Endothelial cell of umbilical vein (primary cell): ENCODE results near the gene FMNL2. TPM values are rescaled to one million over a fixed set of nuclear protein-coding genes. Genes with fewer than 3 reads are reported as not detected.

Experiments used
- BruUV-seq: library from RNA; stranded (reverse); fragments of 400-500 nt; replicated peaks from 2 replicates; lab custom pipeline; 2021; lab: Mats Ljungman, UMichigan
- CTCF ChIA-PET: fragments of 300-600, 350-600 bp; sonication (Branson Sonifier 250); formaldehyde crosslinking; loops from one replicate; lab custom pipeline; 2021; ENCODE audit warnings: antibody characterized with exemption, inconsistent platforms; lab: Charles Lee
- POLR2A ChIA-PET: fragments of 300-600, 350-600 bp; sonication (Branson Sonifier 250); formaldehyde crosslinking; loops from one replicate; lab custom pipeline; 2021; ENCODE audit warnings: antibody characterized with exemption, inconsistent platforms; lab: Charles Lee
- DNase-seq: peaks from one replicate; pipeline ENCODE4 v3.0.0-alpha.2; 2011; ENCODE audit warnings: low read depth, low spot score
- FAIRE-seq: peaks from 2 replicates; lab custom pipeline; 2011; peaks lifted over from hg19 to GRCh38; lab: Jason Lieb, UNC
- H2AFZ ChIP-seq: 2 replicates; pipeline ENCODE4 v1.6.0; 2012; ENCODE audit warnings: low read depth, low read length, control low read depth, inconsistent platforms
- H3K27ac ChIP-seq: 2 replicates; pipeline ENCODE4 v1.5.1; 2011; ENCODE audit warnings: low read depth, mild to moderate bottlenecking, control low read depth, low read length, moderate library complexity; ENCODE audit not compliant: insufficient read depth
- H3K27me3 ChIP-seq, 2 experiments: 2 replicates each; pipeline versions ENCODE4 v1.6.0 to v1.6.1; 2011; ENCODE audit warnings: low read length in 2 of 2, mixed read lengths in 1 of 2; ENCODE audit not compliant: control insufficient read depth in 2 of 2, insufficient read depth in 2 of 2
- H3K36me3 ChIP-seq, 2 experiments: 2 replicates in 1 of 2; 3 replicates in 1 of 2; pipeline ENCODE4 v1.5.1; 2011; ENCODE audit warnings: low read length in 2 of 2, mild to moderate bottlenecking in 1 of 2, moderate library complexity in 1 of 2; ENCODE audit not compliant: control insufficient read depth in 2 of 2, insufficient read depth in 2 of 2; ENCODE audit errors: extremely low read depth in 1 of 2
- H3K4me1 ChIP-seq: 3 replicates; pipeline ENCODE4 v1.5.1; 2011; ENCODE audit warnings: mild to moderate bottlenecking, low read length; ENCODE audit not compliant: control insufficient read depth, insufficient read depth; ENCODE audit errors: extremely low read depth
- H3K4me2 ChIP-seq: 2 replicates; pipeline ENCODE4 v1.6.1; 2011; ENCODE audit warnings: low read length, control low read depth, mixed read lengths; ENCODE audit not compliant: insufficient read depth
- H3K4me3 ChIP-seq, 3 experiments: fragments of 200-600 bp in 1 of 3; sonication (generic), shearing (Covaris generic) in 1 of 3; replicated peaks in 1 of 3; 2 replicates each; pipeline ENCODE4 v1.5.1; 2011 to 2016; ENCODE audit warnings: control low read depth in 3 of 3, low read length in 3 of 3, mild to moderate bottlenecking in 2 of 3, inconsistent platforms in 1 of 3, low read depth in 1 of 3, moderate library complexity in 1 of 3; ENCODE audit not compliant: insufficient read depth in 1 of 3
- H3K79me2 ChIP-seq: 2 replicates; pipeline ENCODE4 v1.6.0; 2012; ENCODE audit warnings: low read length, inconsistent platforms; ENCODE audit not compliant: control insufficient read depth, insufficient read depth
- H3K9ac ChIP-seq: replicated peaks from 2 replicates; pipeline ENCODE3; 2011; ENCODE audit warnings: low read length, control low read depth; ENCODE audit not compliant: insufficient read depth; ENCODE audit errors: extremely low read depth
- H3K9me1 ChIP-seq: replicated peaks from 3 replicates; pipeline ENCODE4 v1.6.0; 2011; ENCODE audit warnings: mild to moderate bottlenecking, low read length; ENCODE audit not compliant: control insufficient read depth, insufficient read depth; ENCODE audit errors: extremely low read depth
- H3K9me3 ChIP-seq: replicated peaks from 2 replicates; pipeline ENCODE4 v1.5.1; 2012; ENCODE audit warnings: low read length, inconsistent platforms; ENCODE audit not compliant: control insufficient read depth, insufficient read depth
- H4K20me1 ChIP-seq: replicated peaks from 2 replicates; pipeline ENCODE3; 2011; ENCODE audit warnings: mild to moderate bottlenecking, low read length; ENCODE audit not compliant: control insufficient read depth, insufficient read depth; ENCODE audit errors: extremely low read depth
- EZH2 ChIP-seq: IDR thresholded peaks from 2 replicates; pipeline ENCODE4 v1.6.1; 2012; ENCODE audit warnings: borderline replicate concordance, low read depth, mild to moderate bottlenecking, moderate library complexity, low read length, inconsistent platforms; ENCODE audit not compliant: severe bottlenecking
- FOS ChIP-seq: IDR thresholded peaks from 2 replicates; pipeline ENCODE4 v1.6.1; 2011; ENCODE audit warnings: mild to moderate bottlenecking, low read length, moderate library complexity, borderline replicate concordance; ENCODE audit not compliant: insufficient read depth
- GATA2 ChIP-seq: IDR thresholded peaks from 2 replicates; pipeline ENCODE4 v1.7.0; 2011; ENCODE audit warnings: low read depth, mild to moderate bottlenecking, moderate library complexity, mixed read lengths, low read length; ENCODE audit not compliant: insufficient read length, insufficient read depth
- JUN ChIP-seq: IDR thresholded peaks from 2 replicates; pipeline ENCODE4 v1.6.1; 2011; ENCODE audit warnings: borderline replicate concordance, low read depth; ENCODE audit not compliant: insufficient read length, insufficient read depth
- MYC ChIP-seq: IDR thresholded peaks from one replicate; pipeline ENCODE4 v1.6.1; 2011; ENCODE audit warnings: mild to moderate bottlenecking, low read depth, low read length
- POLR2A ChIP-seq: IDR thresholded peaks from 2 replicates; pipeline ENCODE4 v1.6.1; 2012; ENCODE audit warnings: low read depth, mild to moderate bottlenecking, control low read depth, low read length
- POLR2AphosphoS5 ChIP-seq: IDR thresholded peaks from 2 replicates; pipeline ENCODE4 v1.6.1; 2012; ENCODE audit warnings: low read depth, mild to moderate bottlenecking, control low read depth, low read length, moderate library complexity; ENCODE audit not compliant: insufficient read depth
- dilution Hi-C: fragments of 300-500 bp; cut with MboI; formaldehyde crosslinking; loops from one replicate; pipeline ENCODE4 v1.15.0; 2019; ENCODE audit warnings: low sequenced_read_pairs; ENCODE audit not compliant: extremely low pct_ligation_motif_present
- intact Hi-C: fragments of 100-400 bp; cut with micrococcal nuclease; formaldehyde crosslinking; loops from one replicate; pipeline ENCODE4 v1.10.0; 2022
- polyA plus RNA-seq, 4 experiments: library from polyadenylated mRNA; depleted of rRNA in 3 of 4; stranded (reverse) in 3 of 4; unstranded in 1 of 4; fragments of >200 nt; gene quantifications; 2 replicates each; pipeline versions ENCODE4 v1.2.1 to v1.2.3, GENCODE V29; 2011 to 2012; ENCODE audit warnings: missing spikeins in 1 of 4
- total RNA-seq: library from RNA; stranded (reverse); gene quantifications from 2 replicates; pipeline ENCODE4 v1.2.3, GENCODE V29; 2021
- TF ChIP-seq, protein P1 (sequence below): IDR thresholded peaks from 2 replicates; pipeline ENCODE4 v1.6.1; 2011; ENCODE audit not compliant: insufficient read depth, insufficient read length
- TF ChIP-seq, protein P2 (sequence below), 2 donors: IDR thresholded peaks; 1 replicate in 1 of 2; 2 replicates in 1 of 2; pipeline ENCODE4 v1.5.1; 2011; ENCODE audit warnings: low read length in 2 of 2, mild to moderate bottlenecking in 2 of 2, moderate library complexity in 2 of 2, control low read depth in 1 of 2, inconsistent platforms in 1 of 2, low read depth in 1 of 2; ENCODE audit not compliant: insufficient read depth in 1 of 2; ENCODE audit errors: extremely low read depth in 1 of 2

FMNL2 gene
- total and polyA plus RNA-seq, 2 donors (not counting 3 experiments of a cell fraction or from before 2014, with no cell fraction given): 8.3 to 28.0 TPM

DNA sequence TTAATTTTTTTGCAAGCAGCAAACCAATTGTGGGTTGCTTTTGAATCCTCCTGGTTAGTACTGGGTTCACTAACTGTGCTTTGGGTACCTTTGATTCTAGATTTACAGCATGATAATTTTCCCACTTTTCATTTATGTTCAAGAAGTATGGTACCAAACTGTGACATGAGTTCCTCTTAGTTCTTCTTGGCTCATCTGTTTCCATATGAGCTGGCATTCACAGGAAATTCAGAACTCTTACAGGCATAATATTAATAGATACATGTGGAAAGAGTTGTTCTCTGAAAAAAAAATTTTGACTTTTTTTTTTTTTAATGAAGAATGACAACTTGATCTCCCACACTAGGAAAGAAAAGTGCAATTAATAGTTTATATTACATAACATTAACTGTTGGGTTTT lies 59.4 kb downstream of the FMNL2 start:
- Histone ChIP-seq H3K4me2 (no peak overlapping the region), H3K9me3 (no peaks in the 10 kb centered on the region), H3K9me1 (no peaks in the 10 kb centered on the region), H3K4me3 (no peak overlapping the region), H3K79me2 (peaks cover 12% of the 10 kb centered on the region), H3K27ac (no peak overlapping the region), H3K9ac (no peak overlapping the region), H3K4me1 (no peaks in the 10 kb centered on the region), H4K20me1 (no peaks in the 10 kb centered on the region), H2AFZ (no peak overlapping the region), H3K27me3 (no peaks in the 10 kb centered on the region), H3K36me3 (no peaks in the 10 kb centered on the region)
- DNase-seq: no peak
- no TSS peak for BruUV-seq
- dilution Hi-C loops (no loop called here), intact Hi-C loops (no loop called here)
- CTCF ChIA-PET: interaction anchor here (1.1 kb wide), 1 partner anchor 140 kb away, joined by 3 read pairs; no protein-coding TSS in a partner anchor
- no peak for FAIRE-seq
- POLR2A ChIA-PET: no interaction called here
- TF ChIP-seq MYC (no peak), POLR2AphosphoS5 (no peak), POLR2A (no peak), JUN (no peak), EZH2 (no peak), GATA2 (no peak), FOS (no peak)
- TF ChIP-seq, protein P1, sequence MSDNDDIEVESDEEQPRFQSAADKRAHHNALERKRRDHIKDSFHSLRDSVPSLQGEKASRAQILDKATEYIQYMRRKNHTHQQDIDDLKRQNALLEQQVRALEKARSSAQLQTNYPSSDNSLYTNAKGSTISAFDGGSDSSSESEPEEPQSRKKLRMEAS: no peak
- TF ChIP-seq, protein P2, sequence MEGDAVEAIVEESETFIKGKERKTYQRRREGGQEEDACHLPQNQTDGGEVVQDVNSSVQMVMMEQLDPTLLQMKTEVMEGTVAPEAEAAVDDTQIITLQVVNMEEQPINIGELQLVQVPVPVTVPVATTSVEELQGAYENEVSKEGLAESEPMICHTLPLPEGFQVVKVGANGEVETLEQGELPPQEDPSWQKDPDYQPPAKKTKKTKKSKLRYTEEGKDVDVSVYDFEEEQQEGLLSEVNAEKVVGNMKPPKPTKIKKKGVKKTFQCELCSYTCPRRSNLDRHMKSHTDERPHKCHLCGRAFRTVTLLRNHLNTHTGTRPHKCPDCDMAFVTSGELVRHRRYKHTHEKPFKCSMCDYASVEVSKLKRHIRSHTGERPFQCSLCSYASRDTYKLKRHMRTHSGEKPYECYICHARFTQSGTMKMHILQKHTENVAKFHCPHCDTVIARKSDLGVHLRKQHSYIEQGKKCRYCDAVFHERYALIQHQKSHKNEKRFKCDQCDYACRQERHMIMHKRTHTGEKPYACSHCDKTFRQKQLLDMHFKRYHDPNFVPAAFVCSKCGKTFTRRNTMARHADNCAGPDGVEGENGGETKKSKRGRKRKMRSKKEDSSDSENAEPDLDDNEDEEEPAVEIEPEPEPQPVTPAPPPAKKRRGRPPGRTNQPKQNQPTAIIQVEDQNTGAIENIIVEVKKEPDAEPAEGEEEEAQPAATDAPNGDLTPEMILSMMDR (IDR thresholded peaks at IDR 0.05; ENCODE audit: extremely low read depth in 1 of 2, insufficient read depth in 1 of 2, low read depth in 1 of 2, low read length in 2 of 2): no peak
